Ishikawa (cell line): ENCODE results near the gene ASTN2.

Experiments used
- CEBPB ChIP-seq: IDR thresholded peaks from 2 replicates; pipeline ENCODE4 v1.6.1; 2012
- CREB1 ChIP-seq: IDR thresholded peaks from 2 replicates; pipeline ENCODE4 v1.6.1; 2012; ENCODE audit warnings: low read depth
- EGR1 ChIP-seq: IDR thresholded peaks from 2 replicates; pipeline ENCODE4 v1.6.1; 2012
- EP300 ChIP-seq: IDR thresholded peaks from 2 replicates; pipeline ENCODE4 v1.6.1; 2012; ENCODE audit warnings: borderline replicate concordance
- FOXM1 ChIP-seq: IDR thresholded peaks from 2 replicates; pipeline ENCODE4 v1.6.1; 2012; ENCODE audit warnings: low read depth, borderline replicate concordance
- MAX ChIP-seq: IDR thresholded peaks from 2 replicates; pipeline ENCODE4 v1.6.1; 2012
- NFIC ChIP-seq: IDR thresholded peaks from 2 replicates; pipeline ENCODE4 v1.6.1; 2012
- RAD21 ChIP-seq: IDR thresholded peaks from 2 replicates; pipeline ENCODE4 v1.6.1; 2012; ENCODE audit warnings: low read depth
- REST ChIP-seq: IDR thresholded peaks from 2 replicates; pipeline ENCODE4 v1.6.1; 2012; ENCODE audit warnings: low read depth, mild to moderate bottlenecking
- TAF1 ChIP-seq: IDR thresholded peaks from 2 replicates; pipeline ENCODE4 v1.6.1; 2012; ENCODE audit warnings: low read depth, mild to moderate bottlenecking
- TCF12 ChIP-seq: IDR thresholded peaks from 2 replicates; pipeline ENCODE4 v1.6.1; 2012; ENCODE audit warnings: low read depth
- TEAD4 ChIP-seq: IDR thresholded peaks from 2 replicates; pipeline ENCODE4 v1.6.1; 2012
- USF1 ChIP-seq: IDR thresholded peaks from 2 replicates; pipeline ENCODE4 v1.6.1; 2012
- YY1 ChIP-seq: IDR thresholded peaks from 2 replicates; pipeline ENCODE4 v1.6.1; 2012; ENCODE audit warnings: low read depth
- ZBTB7A ChIP-seq: IDR thresholded peaks from 2 replicates; pipeline ENCODE4 v1.6.1; 2012; ENCODE audit warnings: low read depth

The ASTN2 gene

GRCh38 chr9:116927726-116928125, 487.1 kb downstream of the ASTN2 start:
- no peak for TF ChIP-seq MAX
- TF ChIP-seq FOXM1 = no peak
- TF ChIP-seq TEAD4 = no peak
- no peak for TF ChIP-seq CREB1
- TF ChIP-seq USF1 = no peak
- TF ChIP-seq ZBTB7A = no peak
- no peak for TF ChIP-seq TCF12
- TF ChIP-seq REST = no peak
- no peak for TF ChIP-seq TAF1
- no peak for TF ChIP-seq YY1
- no peak for TF ChIP-seq EP300
- no peak for TF ChIP-seq CEBPB
- TF ChIP-seq RAD21 = no peak
- no peak for TF ChIP-seq NFIC
- TF ChIP-seq EGR1 = no peak

GRCh38 chr9:116925121-116925520, 489.7 kb downstream of the ASTN2 start:
- no peak for TF ChIP-seq NFIC
- no peak for TF ChIP-seq TEAD4
- no peak for TF ChIP-seq REST
- TF ChIP-seq MAX = no peak
- TF ChIP-seq RAD21 = no peak
- TF ChIP-seq TAF1 = no peak
- TF ChIP-seq CREB1 = no peak
- no peak for TF ChIP-seq FOXM1
- no peak for TF ChIP-seq CEBPB
- no peak for TF ChIP-seq YY1
- TF ChIP-seq TCF12 = no peak

- TF ChIP-seq FOXM1 (no peak), USF1 (no peak), NFIC (no peak), TCF12 (no peak), YY1 (no peak), CEBPB (no peak), CREB1 (no peak), TAF1 (no peak)
Measured at GRCh38 chr9:116924462-116925110, 490.3 kb downstream of the ASTN2 start.

GRCh38 chr9:116913536-116913935, 501.3 kb downstream of the ASTN2 start:
- TF ChIP-seq NFIC (no peak), RAD21 (no peak), MAX (no peak), ZBTB7A (no peak), EGR1 (no peak), CREB1 (no peak), EP300 (no peak), CEBPB (no peak), TEAD4 (no peak), TAF1 (no peak), TCF12 (no peak), FOXM1 (no peak), REST (no peak), YY1 (no peak), USF1 (no peak)
